GM21423 (cell line): Measurements from ENCODE around the gene ZNF780A.
A peak's percentile ranks its signal among the peaks of the same experiment; 100 is the strongest.
"Not testable (repeated sequence)": the region's sequence is repeated elsewhere in the genome, so short reads cannot be mapped to it uniquely, and the experiment has no call there.

Experiments used
- ATAC-seq: cut with Tn5 transposase; IDR thresholded peaks from one replicate; pipeline ENCODE4 v1.9.1; 2021; ENCODE audit warnings: mild to moderate bottlenecking, moderate library complexity; ENCODE audit not compliant: unreplicated experiment

The ZNF780A gene

DNA sequence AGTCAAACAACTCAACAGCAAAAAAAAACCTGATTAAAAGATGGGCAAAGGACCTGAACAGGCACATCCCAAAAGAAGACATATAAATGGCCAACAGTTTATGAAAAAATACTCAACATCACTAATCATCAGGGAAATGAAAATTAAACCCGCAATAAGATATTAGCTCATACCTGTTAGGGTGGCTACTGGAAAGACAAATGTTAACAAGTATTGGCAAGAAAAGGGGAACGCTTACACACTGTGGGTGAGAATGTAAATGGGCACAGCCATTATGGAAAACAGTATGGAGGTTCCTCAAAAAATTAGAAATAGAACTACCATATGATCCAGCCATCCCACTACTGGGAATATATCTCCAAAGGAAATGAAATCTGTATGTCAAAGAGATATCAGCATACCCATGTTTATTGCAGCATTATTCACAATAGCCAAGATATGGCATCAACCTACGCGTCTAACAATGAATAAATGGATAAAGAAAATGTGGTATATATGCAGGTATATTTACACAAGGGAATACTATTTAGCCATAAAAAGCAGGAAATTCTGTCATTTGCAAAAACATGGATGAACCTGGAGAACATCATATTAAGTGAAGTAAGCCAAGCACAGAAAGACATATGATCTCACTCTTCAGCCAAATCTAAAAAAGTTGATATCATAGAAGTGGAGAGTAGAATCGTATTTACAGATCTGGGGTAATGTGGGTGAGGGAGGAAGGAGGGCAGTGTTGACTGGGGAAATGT lies 2.3 kb downstream of the ZNF780A start:
- no peak for ATAC-seq

DNA sequence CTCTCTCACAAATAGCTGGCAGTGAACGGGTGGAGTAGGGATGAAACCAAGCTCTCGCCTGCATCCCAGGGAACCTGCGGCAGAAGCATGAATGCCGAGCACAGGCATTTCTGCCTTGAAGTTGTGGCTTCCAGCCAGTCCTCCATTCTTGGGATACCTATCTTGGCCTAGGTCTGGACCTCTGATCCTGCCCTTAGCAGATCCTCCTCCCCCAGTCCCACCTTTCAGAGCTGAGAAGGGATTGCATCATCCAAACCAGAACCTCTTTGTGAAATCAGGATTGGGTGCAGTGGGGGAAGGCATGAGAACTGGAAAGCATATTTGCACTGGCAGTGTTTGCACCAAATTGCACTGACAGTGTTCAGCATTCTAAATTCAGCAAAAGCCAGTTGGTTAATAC lies 5.8 kb downstream of the ZNF780A start:
- ATAC-seq: no peak

DNA sequence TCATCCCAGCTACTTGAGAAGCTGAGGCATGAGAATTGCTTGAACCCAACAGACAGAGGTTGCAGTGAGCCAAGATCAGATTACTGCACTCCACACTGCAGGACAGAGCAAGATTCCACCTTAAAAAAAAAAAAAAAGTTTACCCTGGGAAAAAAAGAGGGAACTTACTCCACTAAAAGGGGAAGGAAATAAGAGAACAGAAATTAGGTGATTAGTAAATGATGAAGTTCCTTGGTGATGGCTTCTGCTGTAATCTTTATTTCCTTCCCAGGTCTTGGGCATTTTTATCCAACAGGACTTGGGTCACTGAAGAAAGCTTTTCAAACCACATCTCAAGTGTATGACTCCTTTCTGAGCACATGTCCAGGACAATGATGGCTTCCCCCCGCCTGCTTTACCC lies 9.3 kb downstream of the ZNF780A start:
- ATAC-seq: no peak

DNA sequence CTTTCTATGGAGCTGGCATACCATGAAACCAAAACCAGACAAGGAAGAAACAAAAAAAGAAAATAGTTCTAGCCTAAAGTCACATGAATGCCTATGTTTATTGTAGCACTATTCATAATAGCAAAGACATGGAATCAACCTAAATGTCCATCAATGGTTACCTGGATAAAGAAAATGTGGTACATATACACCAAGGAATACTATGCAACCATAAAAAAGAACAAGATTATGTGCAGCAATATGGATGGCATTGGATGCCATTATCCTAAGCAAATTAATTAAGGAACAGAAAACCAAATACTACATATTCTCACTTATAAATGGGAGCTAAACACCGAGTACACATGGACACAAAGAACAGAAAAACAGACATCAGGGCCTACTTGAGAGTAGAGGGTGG lies 10.5 kb downstream of the ZNF780A start:
- ATAC-seq: no peak

DNA sequence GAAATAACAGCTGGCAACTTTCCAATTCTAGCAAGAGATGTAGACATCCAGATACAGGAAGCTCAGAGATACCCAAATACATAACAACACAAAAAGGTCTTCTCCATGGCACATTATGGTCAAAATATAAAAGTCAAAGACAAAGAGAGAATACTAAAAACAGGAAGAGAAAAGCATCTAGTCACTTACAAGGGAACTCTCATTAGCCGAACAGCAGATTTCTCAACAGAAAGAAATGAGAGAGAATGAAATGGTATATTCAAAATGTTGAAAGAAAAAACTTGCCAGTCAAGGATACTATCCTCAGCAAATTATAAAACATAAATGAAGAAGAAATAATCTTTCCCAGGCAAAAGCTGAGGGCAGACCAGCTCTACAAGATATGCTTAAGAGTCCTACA lies 12.4 kb downstream of the ZNF780A start:
- no peak for ATAC-seq

DNA sequence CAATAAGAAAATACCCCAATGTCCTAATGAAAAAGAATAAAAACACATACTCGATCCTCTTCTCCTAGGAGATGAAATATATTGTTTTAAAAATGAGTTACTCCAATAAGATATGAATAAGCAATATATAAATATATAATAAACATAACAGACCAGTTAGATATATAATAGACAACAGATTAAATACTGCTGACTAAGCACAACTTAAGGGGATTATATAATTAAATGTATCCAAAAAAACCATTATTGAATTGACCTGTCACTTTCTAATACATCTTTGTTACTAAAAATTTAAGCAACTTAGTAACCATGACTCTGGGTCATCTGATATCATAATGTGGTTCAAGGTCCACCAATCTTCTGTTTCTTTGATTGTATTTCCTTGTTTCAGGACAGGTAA lies 20.7 kb downstream of the ZNF780A start:
- ATAC-seq: no peak

DNA sequence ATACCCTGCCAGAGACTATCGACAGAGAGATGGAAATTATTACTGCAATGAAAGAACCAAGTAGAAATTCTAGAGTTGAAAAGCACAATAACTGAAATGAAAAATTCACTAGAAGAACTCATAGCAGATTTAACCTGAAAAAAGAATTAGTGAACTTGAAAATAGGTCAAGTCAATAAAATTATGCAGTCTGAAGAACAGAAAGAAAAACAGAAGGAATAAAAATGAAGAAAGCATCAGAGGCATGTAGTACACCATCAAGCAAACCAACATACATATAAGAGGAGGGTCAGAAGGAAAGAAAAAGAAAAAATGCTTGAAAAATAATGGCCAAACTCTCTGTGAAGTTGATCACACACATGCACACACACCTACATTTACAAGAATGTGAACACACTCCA lies 31.1 kb downstream of the ZNF780A start:
- no peak for ATAC-seq

DNA sequence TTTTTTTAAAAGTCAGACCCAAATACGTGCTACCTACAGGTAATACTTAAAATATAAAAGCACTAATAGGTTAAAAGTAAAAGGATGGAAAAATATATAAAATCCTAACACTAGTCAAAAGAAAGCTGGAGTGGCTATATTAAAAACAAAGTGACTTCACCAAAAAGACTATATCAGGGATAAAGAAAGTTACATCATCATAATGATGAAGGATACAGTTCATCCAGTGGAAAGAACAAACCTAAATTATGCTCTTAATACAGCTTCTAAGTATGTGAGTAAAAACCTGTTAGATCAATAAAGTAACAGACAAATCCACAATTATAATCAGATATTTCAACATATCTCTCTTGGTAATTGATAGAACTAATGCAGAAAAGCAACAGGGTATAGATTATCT lies 33.6 kb downstream of the ZNF780A start:
- ATAC-seq: no peak

DNA sequence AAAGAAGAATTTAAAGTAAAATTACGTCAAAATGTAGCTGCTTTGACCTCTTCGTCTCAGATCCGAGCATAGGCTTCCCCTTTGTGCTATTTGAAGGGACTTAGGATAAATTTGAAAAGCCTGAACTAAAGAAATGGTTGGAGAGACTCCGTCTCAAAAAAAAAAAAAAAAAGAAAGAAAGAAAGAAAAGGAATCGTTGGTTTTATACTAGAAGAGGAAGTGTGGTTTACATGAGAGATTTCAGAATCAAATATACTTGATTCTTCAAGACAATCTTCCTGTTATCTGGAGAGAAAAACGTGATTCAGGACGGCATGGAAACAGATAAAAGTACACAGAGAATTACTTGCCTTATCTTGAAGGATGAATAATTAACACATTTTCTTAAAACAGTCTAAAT lies 34.2 kb downstream of the ZNF780A start:
- no peak for ATAC-seq

DNA sequence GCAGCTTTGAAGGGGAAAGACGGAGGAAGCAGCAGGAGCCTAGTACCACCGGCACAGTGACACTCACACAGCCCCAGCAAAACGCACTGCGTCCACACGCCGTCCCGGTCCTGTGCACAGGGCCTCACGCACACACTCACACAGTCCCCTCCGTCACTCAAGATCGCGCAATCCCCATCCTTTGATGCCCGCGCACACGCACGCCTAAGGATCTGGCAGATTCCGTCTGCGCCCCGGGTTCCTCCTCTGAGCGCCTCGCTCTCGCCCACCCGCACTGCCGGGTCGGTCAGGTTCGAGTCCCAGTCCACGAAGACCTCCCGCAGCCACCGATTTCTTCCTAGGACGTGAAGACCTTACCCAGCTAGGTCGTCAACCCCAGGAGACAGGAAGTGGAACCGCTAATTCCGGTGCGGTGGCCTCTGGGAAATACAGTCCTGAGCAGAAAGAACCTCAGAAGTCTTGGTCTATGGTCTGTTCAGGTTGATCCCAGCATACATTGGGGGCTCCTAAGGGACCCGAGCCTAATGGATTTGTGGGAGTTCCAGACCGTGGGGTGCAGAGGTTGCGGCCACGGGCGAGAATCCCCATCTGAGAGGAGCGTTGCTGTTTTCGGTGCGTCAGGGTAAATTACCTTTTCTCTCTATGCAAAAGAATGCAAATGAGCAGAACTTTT lies 34.8 kb downstream of the ZNF780A start, which contains the start of gene ZNF780B:
Gene ZNF780B, minus strand, starts transcription at position 400 of the 673 bp plus-strand sequence. CDS start 5,899 bp downstream, outside the sequence.
- ATAC-seq: peak; percentile 77

DNA sequence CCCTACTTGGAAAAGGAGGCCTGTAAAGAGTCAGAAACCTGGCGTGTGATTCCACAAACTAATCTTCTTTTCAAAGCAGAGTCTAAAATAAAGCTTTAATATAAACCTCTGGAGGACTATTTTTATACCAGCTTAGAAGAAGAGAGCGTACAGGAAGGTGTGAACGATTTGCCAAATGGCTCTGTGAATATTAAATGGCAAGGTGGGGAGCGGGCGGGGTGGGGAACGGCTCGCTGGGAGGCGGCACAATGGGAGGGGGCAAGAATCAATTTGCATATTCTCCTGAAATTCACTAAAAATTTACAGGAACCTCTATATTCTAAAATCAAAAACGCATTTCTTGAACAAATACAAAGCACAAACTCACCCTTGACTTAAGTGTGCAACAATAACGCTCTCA lies 35.7 kb downstream of the ZNF780A start:
- ATAC-seq: no peak

DNA sequence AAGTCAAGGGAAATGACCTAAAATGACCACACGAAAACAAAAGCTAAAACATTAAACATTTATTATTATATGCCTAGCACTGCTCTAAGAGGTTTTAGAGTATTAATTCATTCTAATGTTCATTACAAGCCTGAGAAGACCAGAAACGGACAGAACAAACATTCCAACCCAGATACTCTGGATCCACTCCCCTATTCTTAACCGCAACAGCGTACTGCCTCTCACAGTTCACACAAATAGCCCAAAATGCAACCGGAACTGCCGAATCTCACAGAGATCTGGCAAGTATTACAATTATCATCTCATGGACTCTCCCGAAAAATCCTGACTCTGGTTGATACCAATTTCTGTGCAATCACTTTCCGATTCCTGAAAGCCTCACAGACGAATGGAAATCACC lies 36.1 kb downstream of the ZNF780A start:
- no peak for ATAC-seq

DNA sequence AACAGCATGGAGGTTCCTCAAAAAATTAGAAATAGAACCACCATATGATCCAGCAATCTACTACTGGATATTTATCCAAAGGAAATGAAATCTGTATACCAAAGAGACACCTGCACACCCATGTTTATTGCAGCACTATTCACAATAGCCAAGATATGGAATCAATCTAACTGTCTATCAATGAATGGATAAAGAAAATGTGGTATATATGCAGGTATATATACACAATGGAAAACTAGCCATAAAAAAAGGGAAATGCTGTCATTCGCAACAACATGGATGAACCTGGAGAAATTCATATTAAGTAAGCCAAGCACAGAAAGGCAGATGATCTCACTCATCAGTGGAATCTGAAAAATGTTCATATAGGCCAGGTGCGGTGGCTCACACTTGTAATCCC lies 37.3 kb downstream of the ZNF780A start:
- ATAC-seq: no peak

DNA sequence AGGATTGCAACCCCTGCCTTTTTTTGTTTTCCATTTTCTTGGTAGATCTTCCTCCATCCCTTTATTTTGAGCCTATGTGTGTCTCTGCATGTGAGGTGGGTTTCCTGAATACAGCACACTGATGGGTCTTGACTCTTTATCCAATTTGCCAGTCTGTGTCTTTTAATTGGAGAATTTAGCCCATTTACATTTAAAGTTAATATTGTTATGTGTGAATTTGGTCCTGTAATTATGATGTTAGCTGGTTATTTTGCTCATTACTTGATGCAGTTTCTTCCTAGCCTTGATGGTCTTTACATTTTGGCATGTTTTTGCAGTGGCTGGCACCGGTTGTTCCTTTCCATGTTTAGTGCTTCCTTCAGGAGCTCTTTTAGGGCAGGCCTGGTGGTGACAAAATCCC lies 49.0 kb downstream of the ZNF780A start:
- ATAC-seq: not testable (repeated sequence)

DNA sequence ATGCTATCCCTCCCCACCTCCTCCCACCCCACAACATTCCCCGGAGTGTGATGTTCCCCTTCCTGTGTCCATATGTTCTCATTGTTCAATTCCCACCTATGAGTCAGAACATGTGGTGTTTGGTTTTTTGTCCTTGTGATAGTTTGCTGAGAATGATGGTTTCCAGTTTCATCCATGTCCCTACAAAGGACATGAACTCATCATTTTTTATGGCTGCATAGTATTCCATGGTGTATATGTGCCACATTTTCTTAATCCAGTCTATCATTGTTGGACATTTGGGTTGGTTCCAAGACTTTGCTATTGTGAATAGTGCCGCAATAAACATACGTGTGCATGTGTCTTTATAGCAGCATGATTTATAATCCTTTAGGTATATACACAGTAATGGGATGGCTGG lies 52.7 kb downstream of the ZNF780A start:
- ATAC-seq: not testable (repeated sequence)

DNA sequence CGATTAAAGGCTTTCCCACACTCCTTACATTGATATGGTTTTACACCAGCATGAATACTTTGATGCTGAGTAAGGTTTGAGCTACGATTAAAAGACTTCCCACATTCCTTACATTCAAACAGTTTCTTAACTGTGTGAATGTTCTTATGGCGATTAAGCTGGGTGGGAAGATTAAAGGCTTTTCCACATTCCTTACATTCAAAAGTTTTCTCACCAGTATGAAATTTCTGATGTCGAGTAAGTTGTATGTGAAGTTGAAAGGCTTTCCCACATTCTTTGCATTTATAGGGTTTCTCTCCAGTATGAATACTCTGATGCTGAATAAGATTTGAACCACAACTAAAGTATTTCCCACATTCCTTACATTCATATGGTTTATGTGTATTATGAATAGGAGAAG lies 54.7 kb downstream of the ZNF780A start:
- ATAC-seq: no peak

DNA sequence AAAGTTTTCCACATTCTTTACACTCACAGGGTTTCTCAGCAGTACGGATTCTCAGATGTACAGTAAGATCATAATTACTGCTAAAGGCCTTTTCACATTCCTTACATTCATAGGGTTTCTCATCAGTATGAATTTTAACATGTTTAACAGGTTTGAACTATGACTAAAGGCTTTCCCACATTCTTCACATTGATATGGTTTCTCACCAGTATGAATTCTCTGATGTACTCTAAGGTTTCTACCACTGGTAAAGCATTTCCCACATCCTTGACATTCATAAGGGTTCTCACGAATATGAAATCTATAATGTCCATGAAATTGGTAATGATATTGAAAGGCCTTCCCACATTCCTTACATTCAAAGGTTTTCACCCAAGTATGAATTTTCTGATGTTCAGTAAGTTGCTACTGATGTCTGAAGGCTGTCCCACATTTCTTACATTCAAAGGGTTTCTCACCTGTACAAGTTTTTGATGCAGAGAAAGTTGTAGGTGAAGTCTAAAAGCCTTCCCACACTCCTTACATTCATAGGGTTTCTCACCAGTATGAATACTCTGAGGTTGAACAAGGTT lies 56.7 kb downstream of the ZNF780A start:
- no peak for ATAC-seq

DNA sequence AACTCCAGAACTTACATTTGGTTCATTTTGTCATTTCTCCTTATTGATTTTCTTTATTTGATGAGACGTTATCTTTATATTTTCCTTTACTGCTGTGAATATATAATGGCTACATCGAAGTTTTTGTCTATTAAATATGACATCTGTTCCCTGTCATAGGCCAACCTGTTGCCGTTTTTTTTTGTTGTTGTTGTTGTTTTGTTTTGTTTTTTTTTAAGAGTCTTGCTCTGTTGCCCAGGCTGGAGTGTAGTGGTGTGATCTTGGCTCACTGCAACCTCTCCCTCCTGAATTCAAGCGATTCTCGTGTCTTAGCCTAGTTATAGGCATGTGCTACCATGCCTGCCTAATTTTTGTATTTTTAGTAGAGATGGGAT lies 64.2 kb downstream of the ZNF780A start:
- no peak for ATAC-seq

DNA sequence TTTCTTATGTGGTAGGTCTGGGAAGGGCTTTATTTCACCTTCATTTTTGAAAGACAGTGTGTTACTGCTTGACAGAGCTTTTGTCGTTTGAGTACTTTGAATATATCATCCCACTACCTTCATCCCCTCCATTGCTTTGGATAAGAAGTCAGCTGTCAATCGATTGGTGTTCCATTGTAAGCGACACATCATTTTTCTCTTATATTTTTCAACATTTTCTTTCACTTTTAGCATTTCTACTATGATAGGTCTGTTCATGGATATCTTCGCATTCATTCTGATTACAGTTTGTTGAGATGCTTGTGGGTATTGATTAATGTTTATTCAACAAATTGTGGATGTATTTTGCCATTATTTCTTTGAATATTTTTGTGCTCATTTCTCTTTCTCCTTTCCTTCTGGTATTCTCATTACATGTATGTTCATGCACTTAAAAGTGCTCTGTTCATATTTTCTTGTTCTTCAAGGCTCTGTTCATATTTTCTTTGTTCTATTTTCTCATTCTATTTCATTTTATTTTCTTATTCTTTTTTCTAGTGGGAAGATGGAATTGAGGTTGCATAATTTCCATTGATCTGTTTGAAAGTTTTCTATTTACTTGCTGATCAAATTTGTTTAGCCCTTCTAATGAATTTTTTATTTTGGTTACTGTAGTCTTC lies 64.7 kb downstream of the ZNF780A start:
- ATAC-seq: no peak

DNA sequence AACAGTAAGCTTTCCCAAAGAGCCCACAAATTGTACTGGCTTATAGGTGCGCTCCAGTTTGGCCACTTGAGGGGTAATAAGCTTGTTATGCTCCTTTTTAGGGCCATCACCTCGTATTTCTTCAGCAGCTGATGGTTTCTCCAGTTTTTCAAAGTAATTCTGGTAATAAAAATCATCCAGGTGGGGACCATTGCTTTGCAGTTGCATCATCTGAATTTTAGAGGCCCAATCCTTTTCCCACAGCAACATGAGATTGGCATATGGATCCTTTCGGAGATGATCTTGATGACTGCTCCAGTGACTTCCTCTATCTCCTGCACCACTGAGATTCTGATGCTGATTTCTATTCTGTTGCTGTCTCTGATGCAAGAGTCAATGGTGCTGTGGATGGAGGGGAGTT lies 66.8 kb downstream of the ZNF780A start:
- ATAC-seq: no peak
